Fibroblast of peridontal ligament (primary cell): Measurements from ENCODE around the gene RAB11B.
"Not testable (repeated sequence)": the region's sequence is repeated elsewhere in the genome, so short reads cannot be mapped to it uniquely, and the experiment has no call there.

Experiments used
- DNase-seq: peaks from one replicate; pipeline ENCODE4 v3.0.0-alpha.2; 2010; ENCODE audit errors: extremely low read depth

RAB11B gene

DNA sequence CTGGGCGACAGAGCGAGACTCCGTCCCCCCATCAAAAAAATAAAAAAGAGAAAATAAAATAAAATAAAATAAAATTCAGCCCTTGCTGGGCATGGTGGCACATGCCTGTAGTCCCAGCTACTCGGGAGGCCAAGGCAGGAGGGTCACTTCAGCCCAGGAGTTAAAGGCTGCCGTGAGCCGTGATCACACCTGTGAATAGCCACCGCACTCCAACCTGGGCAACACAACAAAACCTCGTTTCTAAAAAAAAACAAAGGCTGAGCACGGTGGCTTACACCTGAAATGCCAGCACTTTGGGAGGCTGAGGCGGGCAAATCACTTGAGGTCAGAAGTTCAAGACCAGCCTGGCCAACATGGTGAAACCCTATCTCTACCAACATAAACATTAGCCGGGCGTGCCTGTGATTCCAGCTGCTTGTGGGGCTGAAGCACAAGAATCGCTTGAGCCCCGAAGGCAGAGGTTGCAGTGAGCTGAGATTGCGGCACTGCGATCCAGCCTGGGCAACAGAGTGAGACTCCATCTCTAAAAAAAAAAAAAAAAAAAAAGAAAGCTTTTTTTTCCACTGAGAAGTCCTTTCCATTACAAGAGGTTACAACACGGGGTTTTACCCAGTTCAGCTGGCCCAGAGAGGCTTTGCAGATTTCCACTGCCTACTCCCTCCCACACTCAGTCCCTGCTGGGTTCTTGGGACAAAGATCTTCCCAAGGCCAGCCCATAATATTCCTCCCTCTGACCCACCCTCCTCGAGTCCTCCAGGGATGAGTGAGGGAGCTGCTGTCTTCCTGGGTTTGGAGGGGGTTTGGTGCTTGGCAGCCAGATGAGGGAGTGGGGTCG lies 19.8 kb upstream of the RAB11B start:
- DNase-seq, result peak; percentile 23

DNA sequence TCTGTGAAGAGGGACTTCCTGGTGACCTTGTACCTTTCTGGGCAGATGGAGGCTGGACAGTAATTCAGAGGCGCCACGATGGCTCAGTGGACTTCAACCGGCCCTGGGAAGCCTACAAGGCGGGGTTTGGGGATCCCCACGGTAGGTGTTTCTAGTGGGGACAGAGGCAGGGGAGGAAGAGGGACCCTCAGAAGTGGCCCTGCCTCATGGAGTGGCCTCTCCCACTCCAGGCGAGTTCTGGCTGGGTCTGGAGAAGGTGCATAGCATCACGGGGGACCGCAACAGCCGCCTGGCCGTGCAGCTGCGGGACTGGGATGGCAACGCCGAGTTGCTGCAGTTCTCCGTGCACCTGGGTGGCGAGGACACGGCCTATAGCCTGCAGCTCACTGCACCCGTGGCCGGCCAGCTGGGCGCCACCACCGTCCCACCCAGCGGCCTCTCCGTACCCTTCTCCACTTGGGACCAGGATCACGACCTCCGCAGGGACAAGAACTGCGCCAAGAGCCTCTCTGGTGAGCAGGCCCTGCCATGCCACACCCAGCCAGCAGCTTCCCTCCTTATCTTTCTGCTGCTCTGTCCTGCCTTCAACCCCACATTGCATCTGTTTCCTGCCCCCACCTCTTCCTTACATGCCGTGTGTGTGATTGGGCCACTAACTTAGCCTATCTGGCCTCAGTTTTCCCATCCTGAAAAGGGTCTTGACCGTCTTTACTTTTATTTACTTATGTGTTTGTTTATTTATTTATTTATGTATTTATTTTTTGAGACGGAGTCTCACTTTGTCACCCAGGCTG lies 19.0 kb upstream of the RAB11B start:
- no peak for DNase-seq

DNA sequence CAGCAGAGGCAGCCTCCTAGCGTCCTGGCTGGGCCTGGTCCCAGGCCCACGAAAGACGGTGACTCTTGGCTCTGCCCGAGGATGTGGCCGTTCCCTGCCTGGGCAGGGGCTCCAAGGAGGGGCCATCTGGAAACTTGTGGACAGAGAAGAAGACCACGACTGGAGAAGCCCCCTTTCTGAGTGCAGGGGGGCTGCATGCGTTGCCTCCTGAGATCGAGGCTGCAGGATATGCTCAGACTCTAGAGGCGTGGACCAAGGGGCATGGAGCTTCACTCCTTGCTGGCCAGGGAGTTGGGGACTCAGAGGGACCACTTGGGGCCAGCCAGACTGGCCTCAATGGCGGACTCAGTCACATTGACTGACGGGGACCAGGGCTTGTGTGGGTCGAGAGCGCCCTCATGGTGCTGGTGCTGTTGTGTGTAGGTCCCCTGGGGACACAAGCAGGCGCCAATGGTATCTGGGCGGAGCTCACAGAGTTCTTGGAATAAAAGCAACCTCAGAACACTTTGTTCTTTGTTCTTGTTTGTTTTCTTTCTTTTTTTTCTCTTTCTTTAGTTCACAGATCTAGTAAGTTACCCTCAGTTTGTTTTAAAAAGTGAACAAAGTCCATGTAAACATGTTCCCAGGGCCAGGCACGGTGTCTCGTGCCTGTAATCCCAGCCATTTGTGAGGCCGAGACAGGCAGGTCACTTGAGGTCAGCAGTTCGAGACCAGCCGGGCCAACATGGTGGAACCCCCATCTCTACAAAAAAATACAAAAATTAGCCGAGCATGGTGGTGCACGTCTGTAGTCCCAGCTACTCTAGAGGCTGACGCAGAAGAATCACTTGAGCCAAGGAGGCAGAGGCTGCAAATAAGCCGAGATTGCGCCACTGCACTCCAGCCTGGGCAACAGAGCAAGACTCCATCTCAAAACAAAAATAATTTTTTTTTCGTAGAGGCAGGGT lies 16.0 kb upstream of the RAB11B start:
- no peak for DNase-seq

DNA sequence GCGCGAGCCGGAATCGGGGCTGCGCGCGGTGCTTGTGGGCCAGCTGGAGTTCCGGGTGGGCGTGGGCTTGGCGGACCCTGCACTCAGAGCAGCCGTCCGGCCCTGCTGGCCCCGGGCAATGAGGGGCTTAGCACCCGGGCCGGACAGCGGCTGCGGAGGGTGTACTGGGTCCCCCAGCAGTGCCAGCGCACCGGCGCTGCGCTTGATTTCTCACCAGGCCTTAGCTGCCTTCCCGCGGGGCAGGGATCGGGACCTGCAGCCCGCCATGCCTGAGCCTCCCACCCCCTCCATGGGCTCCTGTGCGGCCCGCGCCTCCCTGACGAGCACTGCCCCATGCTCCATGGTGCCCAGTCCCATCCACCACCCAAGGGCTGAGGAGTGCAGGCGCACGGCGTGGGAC lies 14.4 kb upstream of the RAB11B start:
- not testable (repeated sequence) for DNase-seq

DNA sequence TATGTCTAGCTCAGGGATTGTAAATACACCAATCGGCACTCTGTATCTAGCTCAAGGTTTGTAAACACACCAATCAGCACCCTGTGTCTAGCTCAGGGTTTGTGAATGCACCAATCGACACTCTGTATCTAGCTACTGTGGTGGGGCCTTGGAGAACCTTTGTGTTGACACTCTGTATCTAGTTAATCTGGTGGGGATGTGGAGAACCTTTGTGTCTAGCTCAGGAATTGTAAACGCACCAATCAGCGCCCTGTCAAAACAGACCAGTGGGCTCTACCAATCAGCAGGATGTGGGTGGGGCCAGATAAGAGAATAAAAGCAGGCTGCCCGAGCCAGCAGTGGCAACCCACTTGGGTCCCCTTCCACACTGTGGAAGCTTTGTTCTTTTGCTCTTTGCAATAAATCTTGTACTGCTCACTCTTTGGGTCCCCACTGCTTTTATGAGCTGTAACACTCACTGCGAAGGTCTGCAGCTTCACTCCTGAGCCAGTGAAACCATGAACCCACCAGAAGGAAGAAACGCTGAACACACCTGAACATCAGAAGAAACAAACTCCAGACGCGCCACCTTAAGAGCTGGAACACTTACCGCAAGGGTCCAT lies 13.7 kb upstream of the RAB11B start:
- DNase-seq, result not testable (repeated sequence)

DNA sequence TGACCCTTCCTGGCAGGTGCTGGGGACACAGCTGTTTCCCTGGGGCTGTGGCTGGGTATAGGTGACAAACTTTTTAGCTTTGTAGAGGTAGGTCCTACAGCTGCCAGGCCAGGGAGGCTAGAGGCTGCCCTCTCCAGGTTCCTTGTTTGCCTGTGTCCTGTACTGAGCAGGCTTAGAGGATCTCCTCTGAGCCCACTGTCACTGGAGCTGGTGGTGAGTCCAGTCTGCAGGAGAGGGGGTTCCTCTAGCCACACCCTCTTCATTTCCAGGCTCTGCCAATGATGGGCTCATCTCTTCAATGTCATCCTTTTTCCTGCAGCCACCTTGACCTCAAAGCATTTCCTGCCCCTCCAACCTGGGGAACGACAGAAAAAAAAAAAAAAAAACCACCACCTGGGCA lies 12.6 kb upstream of the RAB11B start:
- no peak for DNase-seq

DNA sequence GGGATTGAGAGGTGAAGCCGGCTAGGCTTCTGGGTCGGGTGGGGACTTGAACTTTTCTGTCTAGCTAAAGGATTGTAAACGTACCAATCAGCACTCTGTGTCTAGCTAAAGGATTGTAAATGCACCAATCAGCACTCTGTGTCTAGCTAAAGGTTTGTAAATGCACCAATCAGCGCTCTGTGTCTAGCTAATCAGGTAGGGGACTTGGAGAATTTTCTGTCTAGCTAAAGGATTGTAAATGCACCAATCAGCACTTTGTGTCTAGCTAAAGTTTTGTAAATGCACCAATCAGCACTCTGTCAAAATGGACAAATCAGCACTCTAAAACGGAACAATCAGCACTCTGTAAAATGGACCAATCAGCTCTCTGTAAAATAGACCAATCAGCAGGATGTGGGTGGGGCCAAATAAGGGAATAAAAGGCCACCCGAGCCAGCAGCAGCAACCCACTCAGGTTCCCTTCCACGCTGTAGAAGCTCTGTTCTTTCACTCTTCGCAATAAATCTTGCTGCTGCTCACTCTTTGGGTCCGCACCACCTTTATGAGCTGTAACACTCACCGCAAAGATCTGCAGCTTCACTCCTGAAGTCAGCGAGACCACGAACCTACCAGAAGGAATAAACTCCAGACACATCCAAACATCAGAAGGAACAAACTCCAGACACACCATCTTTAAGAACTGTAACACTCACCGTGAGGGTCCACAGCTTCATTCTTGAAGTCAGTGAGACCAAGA lies 10.8 kb upstream of the RAB11B start:
- DNase-seq, result not testable (repeated sequence)

DNA sequence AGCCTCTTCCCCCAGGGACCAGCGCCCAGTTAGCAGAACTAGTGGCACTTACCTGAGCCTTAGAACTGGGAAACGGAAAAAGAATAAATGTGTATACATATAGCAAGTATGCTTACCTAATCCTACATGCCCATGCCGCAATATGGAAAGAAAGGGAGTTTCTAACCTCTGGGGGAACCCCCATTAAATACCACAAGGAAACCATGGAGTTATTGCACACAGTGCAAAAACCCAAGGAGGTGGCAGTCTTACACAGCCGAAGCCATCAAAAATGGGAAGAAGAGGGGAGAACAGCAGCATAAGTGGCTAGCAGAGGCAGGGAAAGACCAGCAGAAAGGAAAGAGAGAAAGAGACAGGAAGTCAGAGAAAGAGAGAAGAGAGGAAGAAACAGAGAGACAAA lies 5.6 kb upstream of the RAB11B start:
- DNase-seq, result not testable (repeated sequence)

DNA sequence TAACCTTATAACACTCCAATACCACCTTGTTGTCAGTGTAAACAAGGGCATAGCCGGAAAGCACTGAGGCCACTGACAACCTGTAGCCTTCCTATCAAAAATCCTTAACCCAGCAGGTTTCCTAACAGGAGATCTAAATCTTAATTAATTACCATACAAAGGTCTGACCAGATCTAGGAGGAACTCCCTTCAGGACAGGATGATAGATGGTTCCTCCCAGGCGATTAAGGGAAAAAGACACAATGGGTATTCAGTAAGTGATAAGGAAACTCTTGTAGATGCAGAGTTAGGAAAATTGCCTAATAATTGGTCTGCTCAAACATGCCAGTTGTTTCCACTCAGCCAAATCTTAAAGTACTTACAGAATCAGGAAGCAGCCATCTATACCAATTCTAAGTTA lies 5.1 kb upstream of the RAB11B start:
- not testable (repeated sequence) for DNase-seq

DNA sequence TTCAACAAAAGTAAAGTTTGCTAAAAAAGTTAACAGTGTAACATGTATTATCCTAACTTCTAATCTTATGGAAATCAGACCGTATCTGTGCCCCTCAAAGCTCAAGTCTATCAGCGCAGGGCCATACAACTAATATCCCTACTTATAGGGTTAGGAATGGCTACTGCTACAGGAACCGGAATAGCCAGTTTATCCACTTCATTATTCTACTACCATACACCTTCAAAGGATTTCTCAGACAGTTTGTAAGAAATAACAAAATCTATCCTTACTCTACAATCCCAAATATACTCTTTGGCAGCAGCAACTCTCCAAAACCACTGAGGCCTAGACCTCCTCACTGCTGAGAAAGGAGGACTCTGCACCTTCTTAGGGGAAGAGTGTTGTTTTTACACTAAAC lies 4.6 kb upstream of the RAB11B start:
- not testable (repeated sequence) for DNase-seq

DNA sequence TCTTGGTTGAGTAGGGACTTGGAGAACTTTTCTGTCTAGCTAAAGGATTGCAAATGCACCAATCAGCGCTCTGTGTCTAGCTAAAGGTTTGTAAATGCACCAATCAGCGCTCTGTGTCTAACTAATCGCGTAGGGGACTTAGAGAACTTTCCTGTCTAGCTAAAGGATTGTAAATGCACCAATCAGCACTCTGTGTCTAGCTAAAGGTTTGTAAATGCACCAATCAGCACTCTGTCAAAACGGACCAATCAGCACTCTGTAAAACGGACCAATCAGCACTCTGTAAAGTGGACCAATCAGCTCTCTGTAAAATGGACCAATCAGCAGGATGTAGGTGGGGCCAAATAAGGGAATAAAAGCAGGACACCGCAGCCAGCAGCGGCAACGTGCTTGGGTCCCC lies 3.7 kb upstream of the RAB11B start:
- DNase-seq, result not testable (repeated sequence)

DNA sequence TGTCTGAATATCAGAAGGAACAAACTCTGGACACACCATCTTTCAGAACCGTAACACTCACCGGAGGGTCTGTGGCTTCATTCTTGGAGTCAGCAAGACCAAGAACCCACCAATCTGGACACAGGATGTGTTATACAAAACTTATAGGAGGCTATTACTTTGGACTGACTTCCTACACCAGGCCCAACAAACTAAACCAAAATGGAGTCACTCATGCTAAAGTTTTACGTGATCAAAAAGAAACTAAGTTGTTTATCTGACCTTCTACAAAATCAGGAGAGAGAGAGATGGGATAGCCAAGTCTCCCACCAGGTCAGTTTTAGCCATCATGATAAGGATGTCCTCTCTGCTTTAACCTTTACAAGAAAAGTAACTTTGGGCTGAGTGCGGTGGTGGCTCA lies 3.2 kb upstream of the RAB11B start:
- DNase-seq, result no peak

DNA sequence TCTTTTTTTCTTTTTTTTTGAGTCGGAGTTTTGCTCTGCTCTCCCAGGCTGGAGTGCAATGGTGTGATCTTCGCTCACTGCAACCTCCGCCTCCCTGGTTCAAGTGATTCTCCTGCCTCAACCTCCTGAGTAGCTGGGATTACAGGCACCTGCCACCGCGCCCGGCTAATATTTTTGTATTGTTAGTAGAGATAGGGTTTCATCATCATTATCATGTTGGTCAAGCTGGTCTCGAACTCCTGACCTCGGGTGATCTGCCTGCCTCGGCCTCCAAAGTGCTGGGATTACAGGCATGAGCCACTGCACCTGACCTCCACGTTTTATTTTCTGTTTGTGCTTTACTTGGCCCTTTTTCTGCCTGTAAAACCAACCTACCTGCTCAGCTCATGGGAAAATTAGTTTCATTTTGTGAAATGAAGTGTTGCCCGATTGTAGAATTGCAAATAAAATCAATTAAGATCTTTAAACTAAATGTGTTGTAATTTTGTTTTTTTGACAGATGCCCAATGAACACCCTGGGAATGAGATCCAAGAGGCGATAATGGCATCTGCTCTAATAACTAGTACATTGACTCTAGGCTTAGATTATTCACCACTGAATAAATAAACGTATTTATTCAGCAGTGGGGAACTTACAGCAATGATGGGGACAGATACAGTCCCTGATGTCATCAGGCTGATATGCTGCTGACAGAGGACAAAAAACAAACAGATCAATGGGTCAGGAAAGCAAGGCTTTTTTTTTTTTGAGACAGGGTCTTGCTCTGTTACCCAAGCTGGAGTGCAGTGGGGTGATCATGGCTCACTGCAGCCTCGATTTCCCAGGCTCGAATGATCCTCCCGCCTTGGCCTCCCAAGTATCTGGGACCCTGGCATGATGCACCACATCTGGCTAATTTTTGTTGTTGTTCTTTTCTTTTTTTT lies 2.2 kb upstream of the RAB11B start:
- no peak for DNase-seq

DNA sequence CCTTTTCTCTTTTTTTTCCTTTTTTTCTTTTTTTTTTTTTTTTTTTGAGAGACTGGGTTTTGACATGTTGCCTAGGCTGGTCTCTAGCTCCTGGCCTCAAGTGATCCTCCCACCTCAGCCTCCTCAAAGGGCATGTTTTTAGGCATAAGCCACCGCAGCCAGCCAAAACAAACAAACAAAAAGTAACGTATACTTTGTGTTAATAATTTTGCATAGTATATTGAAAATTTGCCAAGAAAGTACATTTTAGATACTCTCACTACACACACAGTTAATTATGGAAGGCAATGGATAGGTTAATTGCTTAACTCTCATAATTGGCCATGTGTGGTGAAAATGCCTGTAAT lies 1.6 kb upstream of the RAB11B start:
- DNase-seq, result no peak

DNA sequence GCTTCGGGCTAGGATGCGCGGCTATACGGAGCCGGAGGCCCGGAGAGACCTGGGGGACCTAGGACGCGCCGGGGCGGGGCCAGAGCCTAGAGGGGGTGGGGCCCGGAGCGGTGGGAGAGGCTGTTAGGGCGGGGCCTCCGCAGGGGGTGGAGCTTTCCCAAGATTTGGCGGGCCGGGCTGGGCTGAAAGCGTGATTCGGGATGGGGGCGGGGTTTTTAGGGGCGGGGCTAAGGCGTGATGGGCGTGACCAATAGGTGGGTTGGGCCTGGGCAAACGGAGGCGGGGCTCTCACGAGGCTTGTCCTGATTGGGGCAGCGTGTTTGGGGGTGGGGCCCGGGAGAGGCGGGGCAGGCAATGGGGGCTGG lies 439 bp downstream of the RAB11B start:
- peak; percentile 89 for DNase-seq

DNA sequence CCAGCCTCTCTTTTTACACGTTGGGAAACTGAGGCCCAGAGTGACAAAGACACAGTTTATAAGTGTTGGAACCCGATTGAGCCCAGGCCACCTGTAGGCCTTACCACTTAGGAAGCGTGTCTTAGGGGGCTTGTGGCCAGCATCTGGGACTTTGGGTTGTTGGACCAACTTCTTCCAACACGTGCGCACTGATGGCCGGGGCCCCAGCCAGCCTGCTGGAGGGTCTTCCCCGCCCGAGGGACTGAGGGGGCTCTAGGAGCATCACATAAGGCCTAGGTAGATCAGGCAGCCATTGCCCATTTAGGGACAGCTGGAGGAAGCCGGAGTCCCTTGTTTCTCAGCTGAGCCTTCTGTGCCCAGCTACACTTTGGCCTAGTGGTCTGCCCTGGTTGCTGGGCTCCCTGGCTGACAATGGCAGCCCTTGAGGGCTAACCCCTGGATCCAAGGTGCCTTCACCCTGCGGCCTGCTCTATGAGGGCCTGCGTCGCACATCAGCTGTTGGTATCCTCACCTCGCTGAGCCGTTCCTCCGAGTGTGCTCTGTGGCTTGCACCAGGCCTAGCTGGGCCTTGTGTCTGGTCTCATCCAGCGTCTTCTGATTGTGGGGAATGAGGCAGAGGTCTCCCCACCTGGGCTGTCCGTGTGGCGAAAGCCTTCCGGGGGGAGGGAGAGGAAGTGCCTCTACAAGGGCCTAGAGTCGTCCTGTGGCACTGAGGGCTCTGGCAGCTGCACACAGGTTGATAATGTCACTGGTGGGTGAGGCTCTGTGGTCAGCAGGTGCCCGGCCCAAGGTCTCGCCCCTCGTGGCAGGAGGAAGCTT lies 1.2 kb downstream of the RAB11B start:
- no peak for DNase-seq

DNA sequence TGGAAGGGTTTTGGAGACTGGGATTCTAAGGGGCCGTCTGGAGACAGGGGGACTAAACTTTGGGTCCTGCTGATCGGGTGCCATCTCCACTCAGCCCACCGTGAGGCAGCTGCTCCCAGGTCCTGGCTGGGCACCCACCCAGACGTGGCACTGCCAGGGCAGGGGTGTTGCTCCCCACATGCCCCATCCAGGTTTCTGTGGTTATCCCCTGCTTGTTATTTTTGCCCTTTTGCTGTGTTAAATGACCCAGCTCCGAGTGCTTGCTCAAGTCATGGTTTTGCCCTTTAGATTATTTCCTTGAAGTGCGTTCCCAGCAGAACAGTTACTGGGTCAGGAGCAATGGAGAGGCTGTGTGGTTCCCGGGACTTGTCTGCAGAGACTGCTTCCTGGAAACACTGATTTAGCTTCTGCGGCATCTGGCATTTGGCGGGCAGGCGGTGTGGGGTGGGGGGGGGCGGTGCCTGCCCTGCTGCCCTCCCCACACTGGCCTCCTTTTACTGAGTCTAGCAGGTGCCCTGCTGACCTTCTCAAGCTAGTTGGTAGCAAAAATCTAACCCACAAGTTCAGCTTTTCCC lies 1.9 kb downstream of the RAB11B start:
- DNase-seq, result peak; percentile 47

DNA sequence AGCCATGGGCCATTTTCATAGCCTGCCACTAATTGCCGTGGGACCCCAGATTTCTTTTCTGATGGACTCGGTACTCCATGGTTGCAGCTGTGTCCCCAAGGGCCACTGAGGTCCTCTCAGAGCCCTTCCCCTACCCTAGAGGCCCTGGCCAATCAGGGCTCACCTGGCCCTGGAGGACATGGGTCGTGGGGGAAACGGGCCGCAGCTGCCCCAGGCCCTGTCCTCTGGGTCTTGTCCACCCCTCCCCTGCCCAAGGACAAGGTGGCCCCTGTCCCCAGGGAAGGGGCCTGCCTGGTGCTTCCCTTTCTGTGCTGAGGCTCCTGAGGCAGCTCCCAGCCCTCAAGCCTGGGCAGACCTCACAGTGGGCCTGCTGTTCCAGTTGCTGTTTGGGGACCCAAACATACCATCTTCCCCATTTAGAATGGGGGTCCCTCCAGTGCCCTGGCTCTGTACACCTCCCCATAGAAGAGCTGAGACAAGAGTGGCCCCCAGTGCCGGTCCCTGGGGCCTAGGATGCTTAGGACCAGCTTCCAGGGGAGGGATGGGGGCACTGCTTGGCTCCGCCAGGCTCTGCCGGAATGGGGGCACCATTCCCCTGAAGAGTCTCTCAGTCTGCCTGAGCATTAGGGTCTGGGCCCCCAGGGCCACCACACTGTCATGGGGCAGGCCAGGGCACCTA lies 3.2 kb downstream of the RAB11B start:
- no peak for DNase-seq
